ENCODE results near the gene RGS7BP. TPM values are rescaled to one million over a fixed set of nuclear protein-coding genes. Genes with fewer than 3 reads are reported as not detected.

Gene RGS7BP
- total RNA-seq = 11.8 TPM

- no peaks in the 10 kb centered on the region for H3K27me3 ChIP-seq
- H3K27ac ChIP-seq = no peak within 1 kb of the TSS
- peak within 1 kb of the TSS; percentile 35 for H3K4me3 ChIP-seq
- no peak for TF ChIP-seq CTCF (IDR thresholded peaks at IDR 0.05)
- no peak for TF ChIP-seq POLR2AphosphoS5 (IDR thresholded peaks at IDR 0.05; ENCODE audit: insufficient read depth in 1 of 2, low read depth in 1 of 2)
- TF ChIP-seq POLR2A (IDR thresholded peaks at IDR 0.05) = no peak
- intact Hi-C loops (cut with DNase I) = loop anchor here (10.0 kb wide), 1 partner anchor 79 kb away; no protein-coding TSS in a partner anchor
- no peaks in the 10 kb centered on the region for H3K9me3 ChIP-seq
- no peaks in the 10 kb centered on the region for H3K36me3 ChIP-seq
- DNase-seq (ENCODE audit: extremely low spot score in 2 of 2) = no peak
- peaks cover 5% of the 10 kb centered on the region for H3K4me1 ChIP-seq
These were observed at the start of gene RGS7BP for GRCh38 chr5:64505769-64506566. Gene RGS7BP, plus strand, starts transcription at chr5:64506015. Its CDS starts 610 bp downstream, at chr5:64506625.

- Histone ChIP-seq H3K9me3 (no peaks in the 10 kb centered on the region), H3K27ac (no peak overlapping the region), H3K4me1 (no peaks in the 10 kb centered on the region), H3K4me3 (no peak overlapping the region), H3K27me3 (no peaks in the 10 kb centered on the region), H3K36me3 (no peaks in the 10 kb centered on the region)
- DNase-seq (ENCODE audit: extremely low spot score in 2 of 2) = no peak
- no peak for TF ChIP-seq CTCF (IDR thresholded peaks at IDR 0.05)
- intact Hi-C loops (cut with DNase I) = no loop called here
These were observed 48.0 kb upstream of the RGS7BP start for GRCh38 chr5:64457846-64458245.

GRCh38 chr5:64458948-64459347, 46.9 kb upstream of the RGS7BP start:
- intact Hi-C loops (cut with DNase I) = no loop called here
- H3K4me3 ChIP-seq = no peak overlapping the region
- DNase-seq (ENCODE audit: extremely low spot score in 2 of 2) = no peak
- no peaks in the 10 kb centered on the region for H3K9me3 ChIP-seq
- H3K36me3 ChIP-seq = no peaks in the 10 kb centered on the region
- no peaks in the 10 kb centered on the region for H3K27me3 ChIP-seq
- H3K4me1 ChIP-seq = no peaks in the 10 kb centered on the region
- H3K27ac ChIP-seq = no peak overlapping the region
- TF ChIP-seq POLR2AphosphoS5 (IDR thresholded peaks at IDR 0.05; ENCODE audit: insufficient read depth in 1 of 2, low read depth in 1 of 2) = no peak
- no peak for TF ChIP-seq POLR2A (IDR thresholded peaks at IDR 0.05)
- TF ChIP-seq CTCF (IDR thresholded peaks at IDR 0.05) = no peak

- Histone ChIP-seq H3K27me3 (no peaks in the 10 kb centered on the region), H3K4me1 (no peaks in the 10 kb centered on the region), H3K4me3 (no peak overlapping the region), H3K36me3 (no peaks in the 10 kb centered on the region), H3K27ac (no peak overlapping the region), H3K9me3 (no peaks in the 10 kb centered on the region)
- DNase-seq (ENCODE audit: extremely low spot score in 2 of 2) = no peak
- intact Hi-C loops (cut with DNase I) = no loop called here
- no peak for TF ChIP-seq POLR2AphosphoS5 (IDR thresholded peaks at IDR 0.05; ENCODE audit: insufficient read depth in 1 of 2, low read depth in 1 of 2)
- no peak for TF ChIP-seq CTCF (IDR thresholded peaks at IDR 0.05)
- no peak for TF ChIP-seq POLR2A (IDR thresholded peaks at IDR 0.05)
These were observed 43.4 kb upstream of the RGS7BP start for GRCh38 chr5:64462391-64462790.

GRCh38 chr5:64486163-64486562, 19.7 kb upstream of the RGS7BP start:
- no peaks in the 10 kb centered on the region for H3K36me3 ChIP-seq
- TF ChIP-seq POLR2AphosphoS5 (IDR thresholded peaks at IDR 0.05; ENCODE audit: insufficient read depth in 1 of 2, low read depth in 1 of 2) (no peak), POLR2A (IDR thresholded peaks at IDR 0.05) (no peak), CTCF (IDR thresholded peaks at IDR 0.05) (no peak)
- H3K27me3 ChIP-seq = no peaks in the 10 kb centered on the region
- H3K9me3 ChIP-seq = no peaks in the 10 kb centered on the region
- no peak overlapping the region for H3K27ac ChIP-seq
- intact Hi-C loops (cut with DNase I) = no loop called here
- no peak for DNase-seq (ENCODE audit: extremely low spot score in 2 of 2)
- no peak overlapping the region for H3K4me3 ChIP-seq
- no peaks in the 10 kb centered on the region for H3K4me1 ChIP-seq

Measured in vagina (tissue), 2 donors.